ENCODE data around the gene UNC93B1. TPM values are rescaled to one million over a fixed set of nuclear protein-coding genes. Genes with fewer than 3 reads are reported as not detected.

The UNC93B1 gene
- total and polyA plus RNA-seq, 4 experiments from 2014 or later = 22.4 to 27.1 (median 25.9) TPM

GRCh38 chr11:68028802-68029545 is 25.1 kb upstream of the UNC93B1 start:
- ChIA-PET POLR2A (ENCODE audit: partially characterized antibody) (no interaction called here), CTCF (ENCODE audit: partially characterized antibody) (no interaction called here)
- H3K27me3 ChIP-seq (ENCODE audit: insufficient read depth, low read length) = no peaks in the 10 kb centered on the region
- Mint-ChIP-seq H3K4me3 (peak overlapping the region; percentile 36 to 99 (median 86)), H3K9me3 (peaks cover 0 to 7% (median under 1%) of the 10 kb centered on the region in 8 donors), H3K27ac (peak overlapping the region in 2 of 7 donors; percentile 32 to 73), H3K27me3 (peaks cover 0 to 5% of the 10 kb centered on the region in 2 donors), H3K4me1 (peaks cover 10 to 25% (median 16%) of the 10 kb centered on the region in 4 donors), H3K36me3 (peaks cover 4 to 13% of the 10 kb centered on the region in 2 donors)
- no peak overlapping the region for H3K4me3 ChIP-seq (ENCODE audit: low read length in 2 of 2)
- H3K4me1 ChIP-seq (ENCODE audit: insufficient read depth, low read length) = peaks cover 20% of the 10 kb centered on the region
- intact Hi-C loops (cut with micrococcal nuclease) = no loop called here
- no peaks in the 10 kb centered on the region for H3K9me3 ChIP-seq (ENCODE audit: control insufficient read depth in 1 of 2, low read length in 2 of 2)
- peaks cover 8% of the 10 kb centered on the region for H3K36me3 ChIP-seq (ENCODE audit: insufficient read depth, low read length)
- no peak for DNase-seq
- no peak overlapping the region for H3K27ac ChIP-seq (ENCODE audit: low read depth, low read length)

GRCh38 chr11:68027667-68028066 is 23.8 kb upstream of the UNC93B1 start:
- DNase-seq = peak in 1 of 5 donors; percentile 10
- Mint-ChIP-seq H3K4me3 (no peak overlapping the region), H3K9me3 (peaks cover 0 to 7% (median under 1%) of the 10 kb centered on the region in 8 donors), H3K27me3 (peaks cover 0 to 5% of the 10 kb centered on the region in 2 donors), H3K4me1 (peaks cover 10 to 25% (median 16%) of the 10 kb centered on the region in 4 donors), H3K36me3 (peaks cover 4 to 11% of the 10 kb centered on the region in 2 donors), H3K27ac (no peak overlapping the region)
- Histone ChIP-seq H3K4me3 (ENCODE audit: low read length in 2 of 2) (no peak overlapping the region), H3K36me3 (ENCODE audit: insufficient read depth, low read length) (peaks cover 1% of the 10 kb centered on the region), H3K9me3 (ENCODE audit: control insufficient read depth in 1 of 2, low read length in 2 of 2) (no peaks in the 10 kb centered on the region), H3K4me1 (ENCODE audit: insufficient read depth, low read length) (peaks cover 20% of the 10 kb centered on the region), H3K27me3 (ENCODE audit: insufficient read depth, low read length) (no peaks in the 10 kb centered on the region), H3K27ac (ENCODE audit: low read depth, low read length) (no peak overlapping the region)
- ChIA-PET CTCF (ENCODE audit: partially characterized antibody) (interaction anchor here (1.0 kb wide), 1 partner anchor 10 kb away, joined by 3 read pairs; no protein-coding TSS in a partner anchor), POLR2A (ENCODE audit: partially characterized antibody) (interaction anchor here (0.6 kb wide), 1 partner anchor 11 kb away, joined by 3 read pairs; the partner anchor contains the start of gene TCIRG1)
- intact Hi-C loops (cut with micrococcal nuclease) = no loop called here

GRCh38 chr11:68026391-68027105 is 22.7 kb upstream of the UNC93B1 start:
- intact Hi-C loops (cut with micrococcal nuclease) = no loop called here
- Histone ChIP-seq H3K4me3 (ENCODE audit: low read length in 2 of 2) (no peak overlapping the region), H3K36me3 (ENCODE audit: insufficient read depth, low read length) (no peaks in the 10 kb centered on the region), H3K4me1 (ENCODE audit: insufficient read depth, low read length) (peaks cover 11% of the 10 kb centered on the region), H3K27ac (ENCODE audit: low read depth, low read length) (no peak overlapping the region), H3K27me3 (ENCODE audit: insufficient read depth, low read length) (no peaks in the 10 kb centered on the region), H3K9me3 (ENCODE audit: control insufficient read depth in 1 of 2, low read length in 2 of 2) (no peaks in the 10 kb centered on the region)
- H3K4me3 Mint-ChIP-seq = no peak overlapping the region
- H3K27me3 Mint-ChIP-seq = peaks cover 0 to 5% of the 10 kb centered on the region in 2 donors
- POLR2A ChIA-PET (ENCODE audit: partially characterized antibody) = interaction anchor here (0.6 kb wide), 1 partner anchor 13 kb away, joined by 3 read pairs; the partner anchor contains the start of gene TCIRG1
- H3K9me3 Mint-ChIP-seq = peaks cover 0 to 7% (median under 1%) of the 10 kb centered on the region in 8 donors
- peaks cover 6 to 20% (median 12%) of the 10 kb centered on the region in 4 donors for H3K4me1 Mint-ChIP-seq
- peaks cover 4 to 11% of the 10 kb centered on the region in 2 donors for H3K36me3 Mint-ChIP-seq
- DNase-seq = no peak
- CTCF ChIA-PET (ENCODE audit: partially characterized antibody) = interaction anchor here (1.0 kb wide), 1 partner anchor 11 kb away, joined by 3 read pairs; no protein-coding TSS in a partner anchor
- no peak overlapping the region for H3K27ac Mint-ChIP-seq

- Mint-ChIP-seq H3K27ac (peak overlapping the region in 1 of 7 donors; percentile 70), H3K9me3 (peaks cover 0 to 7% (median under 1%) of the 10 kb centered on the region in 8 donors), H3K27me3 (peaks cover 0 to 2% of the 10 kb centered on the region in 2 donors), H3K36me3 (peaks cover 0 to 4% of the 10 kb centered on the region in 2 donors), H3K4me1 (peaks cover under 1 to 5% (median 3%) of the 10 kb centered on the region in 4 donors), H3K4me3 (no peak overlapping the region)
- no peak overlapping the region for H3K27ac ChIP-seq (ENCODE audit: low read depth, low read length)
- no peaks in the 10 kb centered on the region for H3K9me3 ChIP-seq (ENCODE audit: control insufficient read depth in 1 of 2, low read length in 2 of 2)
- intact Hi-C loops (cut with micrococcal nuclease) = no loop called here
- H3K27me3 ChIP-seq (ENCODE audit: insufficient read depth, low read length) = no peaks in the 10 kb centered on the region
- peaks cover 5% of the 10 kb centered on the region for H3K4me1 ChIP-seq (ENCODE audit: insufficient read depth, low read length)
- peak in 1 of 5 donors; percentile 39 for DNase-seq
- no peaks in the 10 kb centered on the region for H3K36me3 ChIP-seq (ENCODE audit: insufficient read depth, low read length)
- CTCF ChIA-PET (ENCODE audit: partially characterized antibody) = no interaction called here
- no peak overlapping the region for H3K4me3 ChIP-seq (ENCODE audit: low read length in 2 of 2)
- POLR2A ChIA-PET (ENCODE audit: partially characterized antibody) = no interaction called here
Measured at GRCh38 chr11:68025047-68025446, 21.1 kb upstream of the UNC93B1 start.

GRCh38 chr11:68024508-68024907 is 20.6 kb upstream of the UNC93B1 start:
- H3K27ac Mint-ChIP-seq = no peak overlapping the region

GRCh38 chr11:68022531-68022930 is 18.6 kb upstream of the UNC93B1 start:
- Mint-ChIP-seq H3K9me3 (peaks cover 0 to 7% (median under 1%) of the 10 kb centered on the region in 8 donors), H3K4me3 (no peak overlapping the region), H3K36me3 (peaks cover 0 to 4% of the 10 kb centered on the region in 2 donors), H3K27ac (no peak overlapping the region), H3K27me3 (no peaks in the 10 kb centered on the region), H3K4me1 (no peaks in the 10 kb centered on the region)
- ChIA-PET CTCF (ENCODE audit: partially characterized antibody) (no interaction called here), POLR2A (ENCODE audit: partially characterized antibody) (no interaction called here)
- Histone ChIP-seq H3K27me3 (ENCODE audit: insufficient read depth, low read length) (no peaks in the 10 kb centered on the region), H3K27ac (ENCODE audit: low read depth, low read length) (no peak overlapping the region), H3K9me3 (ENCODE audit: control insufficient read depth in 1 of 2, low read length in 2 of 2) (no peaks in the 10 kb centered on the region), H3K4me1 (ENCODE audit: insufficient read depth, low read length) (no peaks in the 10 kb centered on the region), H3K36me3 (ENCODE audit: insufficient read depth, low read length) (no peaks in the 10 kb centered on the region), H3K4me3 (ENCODE audit: low read length in 2 of 2) (no peak overlapping the region)
- no peak for DNase-seq
- intact Hi-C loops (cut with micrococcal nuclease) = no loop called here

More at GRCh38 chr11:68024508-68024907, 20.6 kb upstream of the UNC93B1 start:
- H3K27me3 Mint-ChIP-seq = peaks cover 0 to 2% of the 10 kb centered on the region in 2 donors
- Histone ChIP-seq H3K4me3 (ENCODE audit: low read length in 2 of 2) (no peak overlapping the region), H3K9me3 (ENCODE audit: control insufficient read depth in 1 of 2, low read length in 2 of 2) (no peaks in the 10 kb centered on the region), H3K4me1 (ENCODE audit: insufficient read depth, low read length) (peaks cover 1% of the 10 kb centered on the region), H3K27me3 (ENCODE audit: insufficient read depth, low read length) (no peaks in the 10 kb centered on the region), H3K27ac (ENCODE audit: low read depth, low read length) (no peak overlapping the region), H3K36me3 (ENCODE audit: insufficient read depth, low read length) (no peaks in the 10 kb centered on the region)
- intact Hi-C loops (cut with micrococcal nuclease) = no loop called here
- no peak for DNase-seq
- ChIA-PET CTCF (ENCODE audit: partially characterized antibody) (no interaction called here), POLR2A (ENCODE audit: partially characterized antibody) (interaction anchor here (0.8 kb wide), 1 partner anchor 13 kb away, joined by 3 read pairs; no protein-coding TSS in a partner anchor)
- H3K4me1 Mint-ChIP-seq = peaks cover 0 to 4% (median 2%) of the 10 kb centered on the region in 4 donors
- no peak overlapping the region for H3K4me3 Mint-ChIP-seq
- H3K36me3 Mint-ChIP-seq = peaks cover 0 to 4% of the 10 kb centered on the region in 2 donors
- peaks cover 0 to 7% (median under 1%) of the 10 kb centered on the region in 8 donors for H3K9me3 Mint-ChIP-seq
